Adipocyte (in vitro differentiated cells): Measurements from ENCODE around the gene TEX12.

Experiments
- DNase-seq: peaks from one replicate; pipeline ENCODE4 v3.0.0-alpha.2; 2015; ENCODE audit warnings: low read depth
- H3K27me3 ChIP-seq: replicated peaks from 2 replicates; pipeline ENCODE4 v1.7.0; 2013; ENCODE audit warnings: mild to moderate bottlenecking, low read length, moderate library complexity; ENCODE audit not compliant: control insufficient read depth, insufficient read depth
- H3K36me3 ChIP-seq: 2 replicates; pipeline ENCODE4 v1.7.0; 2013; ENCODE audit warnings: low read length, mild to moderate bottlenecking, moderate library complexity; ENCODE audit not compliant: control insufficient read depth, insufficient read depth, severe bottlenecking
- H3K4me1 ChIP-seq: 2 replicates; pipeline ENCODE4 v1.7.0; 2013; ENCODE audit warnings: mild to moderate bottlenecking, low read length, moderate library complexity; ENCODE audit not compliant: control insufficient read depth, insufficient read depth
- H3K4me3 ChIP-seq: 2 replicates; pipeline ENCODE4 v1.7.0; 2013; ENCODE audit warnings: mild to moderate bottlenecking, low read length, moderate library complexity
- H3K9ac ChIP-seq: 2 replicates; pipeline ENCODE4 v1.7.0; 2013; ENCODE audit warnings: mild to moderate bottlenecking, low read length, moderate library complexity
- H3K9me3 ChIP-seq: 2 replicates; pipeline ENCODE4 v1.7.0; 2013; ENCODE audit warnings: mild to moderate bottlenecking, low read length, moderate library complexity; ENCODE audit not compliant: control insufficient read depth

TEX12 gene

DNA sequence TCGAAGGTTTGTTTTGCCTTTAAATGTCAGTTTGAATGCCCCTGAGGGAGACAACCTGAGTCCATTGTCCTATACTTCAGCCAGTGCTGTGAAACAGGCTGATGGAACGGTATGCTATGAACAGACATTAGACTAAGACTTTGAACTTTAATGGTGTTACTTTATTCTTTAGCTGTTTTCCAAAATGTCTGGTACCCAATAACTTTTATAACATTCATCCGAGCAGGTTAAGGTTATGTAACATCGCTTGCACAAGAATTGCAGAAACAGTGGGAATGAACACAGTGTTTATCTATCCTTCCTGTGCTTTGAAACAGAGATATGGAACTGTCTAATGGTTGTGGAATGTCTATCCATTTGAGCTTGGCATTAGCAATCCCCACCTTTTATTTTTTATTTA is 46.6 kb downstream of the TEX12 start:
- H3K36me3 ChIP-seq: no peaks in the 10 kb centered on the region
- H3K9ac ChIP-seq: no peak overlapping the region
- no peaks in the 10 kb centered on the region for H3K9me3 ChIP-seq
- H3K27me3 ChIP-seq: no peaks in the 10 kb centered on the region
- H3K4me1 ChIP-seq: peaks cover 11% of the 10 kb centered on the region
- no peak overlapping the region for H3K4me3 ChIP-seq
- no peak for DNase-seq

DNA sequence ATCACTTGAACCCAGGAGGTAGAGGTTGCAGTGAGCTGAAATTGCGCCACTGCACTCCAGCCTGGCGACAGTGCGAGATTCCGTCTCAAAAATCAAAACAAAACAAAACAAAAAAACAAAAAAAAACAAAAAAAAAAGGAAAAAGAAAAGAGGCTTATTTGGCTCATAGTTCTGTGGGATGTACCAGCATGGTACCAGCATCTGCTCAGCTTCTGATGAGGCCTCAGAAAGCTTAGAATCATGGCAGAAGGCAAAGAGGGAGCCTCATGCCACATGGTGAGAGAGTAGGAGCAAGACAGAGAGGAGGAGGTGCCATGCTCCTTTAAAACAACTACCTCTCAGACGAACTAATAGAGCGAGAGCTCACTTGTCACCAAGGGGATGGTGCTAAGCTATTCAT is 48.4 kb downstream of the TEX12 start:
- H3K27me3 ChIP-seq: no peaks in the 10 kb centered on the region
- H3K36me3 ChIP-seq: no peaks in the 10 kb centered on the region
- no peak overlapping the region for H3K4me3 ChIP-seq
- H3K9ac ChIP-seq: no peak overlapping the region
- H3K9me3 ChIP-seq: no peaks in the 10 kb centered on the region
- H3K4me1 ChIP-seq: peaks cover 11% of the 10 kb centered on the region
- no peak for DNase-seq

DNA sequence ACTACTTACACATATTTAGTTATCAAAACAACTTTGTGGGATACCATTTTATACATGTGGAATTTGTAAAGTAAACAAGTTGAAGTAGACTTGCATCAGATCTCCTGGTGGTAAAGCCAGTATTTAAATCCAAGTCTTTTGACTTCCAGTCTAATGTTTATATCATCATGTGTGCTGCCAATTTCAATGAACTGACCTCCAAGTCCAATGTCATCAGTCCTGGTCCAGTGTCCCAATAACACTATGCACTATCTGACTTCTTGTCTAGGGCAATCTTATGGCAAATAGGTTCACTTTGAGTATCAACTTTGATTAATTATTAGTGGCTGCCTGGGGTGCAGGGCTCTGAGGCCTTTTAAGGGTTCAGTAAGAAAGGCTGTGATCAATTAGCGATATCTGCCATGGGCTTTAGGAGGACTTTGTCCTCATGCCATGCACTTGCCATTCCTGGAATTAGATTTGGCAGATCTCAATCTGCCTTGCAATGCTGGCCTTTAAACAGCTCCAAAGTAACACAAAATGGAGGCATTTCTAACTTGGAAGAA is 49.5 kb downstream of the TEX12 start:
- no peak overlapping the region for H3K4me3 ChIP-seq
- no peaks in the 10 kb centered on the region for H3K9me3 ChIP-seq
- peaks cover 8% of the 10 kb centered on the region for H3K4me1 ChIP-seq
- H3K36me3 ChIP-seq: no peaks in the 10 kb centered on the region
- no peak overlapping the region for H3K9ac ChIP-seq
- no peaks in the 10 kb centered on the region for H3K27me3 ChIP-seq
- DNase-seq: peak; percentile 67

DNA sequence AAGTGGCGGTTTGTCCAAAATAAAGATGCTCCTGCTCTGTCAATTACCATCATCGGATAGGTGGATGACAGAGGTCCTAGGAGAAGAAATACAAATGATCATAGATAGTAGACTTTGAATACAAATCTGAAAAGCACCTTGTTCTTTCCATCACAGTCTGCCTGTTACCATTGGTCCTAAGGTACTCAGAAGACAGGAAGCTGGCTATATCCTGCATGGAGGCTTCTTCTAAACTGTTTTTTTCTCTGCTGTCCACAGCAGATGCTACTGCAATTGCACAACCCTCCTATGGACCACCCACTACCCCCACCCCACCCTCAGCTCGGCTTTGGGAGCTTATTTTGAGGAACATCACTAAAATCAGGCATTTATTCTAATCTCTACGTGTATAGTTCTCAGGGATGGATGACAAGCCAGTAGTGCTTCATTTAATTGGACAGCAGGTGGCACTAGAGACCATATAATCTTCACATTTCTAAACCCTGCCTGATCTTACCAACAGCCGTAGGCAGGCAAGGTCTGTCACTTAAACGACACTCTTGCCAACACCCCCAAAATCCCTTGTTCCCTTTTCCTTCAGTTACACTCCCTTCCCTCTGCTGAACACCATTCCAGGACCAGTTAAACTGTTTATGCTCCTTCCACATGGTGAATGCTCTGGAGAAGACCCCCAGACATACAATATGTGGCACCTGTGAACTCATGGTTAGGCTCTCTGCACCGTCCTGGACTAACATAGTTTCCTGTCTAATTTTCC is 52.5 kb downstream of the TEX12 start:
- no peak overlapping the region for H3K9ac ChIP-seq
- DNase-seq: peak; percentile 88
- H3K36me3 ChIP-seq: no peaks in the 10 kb centered on the region
- H3K9me3 ChIP-seq: no peaks in the 10 kb centered on the region
- no peak overlapping the region for H3K4me3 ChIP-seq
- H3K27me3 ChIP-seq: no peaks in the 10 kb centered on the region
- peaks cover 7% of the 10 kb centered on the region for H3K4me1 ChIP-seq

DNA sequence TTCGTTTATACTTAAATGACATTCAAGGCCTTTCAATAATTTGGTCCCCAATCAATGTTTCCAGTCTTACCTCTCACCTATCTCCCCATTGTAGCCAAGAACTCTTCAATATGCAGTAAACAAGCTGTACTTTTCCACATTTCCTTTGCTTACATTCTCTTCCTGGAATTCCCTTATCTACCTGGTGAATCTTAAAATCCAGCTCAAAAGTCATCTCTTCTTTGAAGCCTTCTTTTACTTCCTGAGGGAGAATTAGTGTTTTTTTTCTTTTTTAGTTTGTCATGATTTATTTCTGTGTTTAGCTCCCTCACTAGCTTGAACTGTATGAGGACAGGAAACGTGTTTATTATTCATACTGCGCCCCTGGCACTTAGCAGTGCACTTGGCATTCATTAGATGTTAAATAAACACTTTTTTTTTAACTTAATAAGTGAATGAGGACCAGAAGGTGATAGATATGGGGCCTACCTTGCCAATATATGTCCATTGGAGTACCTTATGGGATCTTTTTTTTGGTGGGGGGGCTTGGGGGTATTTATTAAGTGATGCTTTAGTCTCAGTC is 54.2 kb downstream of the TEX12 start:
- H3K9ac ChIP-seq: no peak overlapping the region
- H3K36me3 ChIP-seq: no peaks in the 10 kb centered on the region
- H3K4me1 ChIP-seq: peaks cover 7% of the 10 kb centered on the region
- no peaks in the 10 kb centered on the region for H3K27me3 ChIP-seq
- H3K9me3 ChIP-seq: no peaks in the 10 kb centered on the region
- no peak overlapping the region for H3K4me3 ChIP-seq
- DNase-seq: no peak
